COLO668 (cell line): Measurements from ENCODE around the gene MCM9.
"Not testable (repeated sequence)": the region's sequence is repeated elsewhere in the genome, so short reads cannot be mapped to it uniquely, and the experiment has no call there.

Experiments
- DNase-seq: peaks from one replicate; lab custom pipeline; 2025; ENCODE audit not compliant: unreplicated experiment; lab: John Stamatoyannopoulos, UW

MCM9 gene

GRCh38 chr6:118771253-118771652 is 163.7 kb downstream of the MCM9 start:
- no peak for DNase-seq

GRCh38 chr6:118770835-118771234 is 164.1 kb downstream of the MCM9 start:
- no peak for DNase-seq

- no peak for DNase-seq
Measured at GRCh38 chr6:118770112-118770788, 164.7 kb downstream of the MCM9 start.

GRCh38 chr6:118768904-118769325 is 166.0 kb downstream of the MCM9 start:
- no peak for DNase-seq

- no peak for DNase-seq
Measured at GRCh38 chr6:118768441-118768840, 166.5 kb downstream of the MCM9 start.

- DNase-seq: not testable (repeated sequence)
Measured at GRCh38 chr6:118765316-118765715, 169.6 kb downstream of the MCM9 start.

- DNase-seq: no peak
Measured at GRCh38 chr6:118764766-118765165, 170.2 kb downstream of the MCM9 start.
